GM19395 (cell line): ENCODE results near the gene C1orf159.
"Not testable (repeated sequence)": the region's sequence is repeated elsewhere in the genome, so short reads cannot be mapped to it uniquely, and the experiment has no call there.

ENCODE experiments used
- ATAC-seq: cut with Tn5 transposase; IDR thresholded peaks from one replicate; pipeline ENCODE4 v1.9.1; 2021; ENCODE audit warnings: mild to moderate bottlenecking, moderate library complexity; ENCODE audit not compliant: unreplicated experiment

Gene C1orf159

DNA sequence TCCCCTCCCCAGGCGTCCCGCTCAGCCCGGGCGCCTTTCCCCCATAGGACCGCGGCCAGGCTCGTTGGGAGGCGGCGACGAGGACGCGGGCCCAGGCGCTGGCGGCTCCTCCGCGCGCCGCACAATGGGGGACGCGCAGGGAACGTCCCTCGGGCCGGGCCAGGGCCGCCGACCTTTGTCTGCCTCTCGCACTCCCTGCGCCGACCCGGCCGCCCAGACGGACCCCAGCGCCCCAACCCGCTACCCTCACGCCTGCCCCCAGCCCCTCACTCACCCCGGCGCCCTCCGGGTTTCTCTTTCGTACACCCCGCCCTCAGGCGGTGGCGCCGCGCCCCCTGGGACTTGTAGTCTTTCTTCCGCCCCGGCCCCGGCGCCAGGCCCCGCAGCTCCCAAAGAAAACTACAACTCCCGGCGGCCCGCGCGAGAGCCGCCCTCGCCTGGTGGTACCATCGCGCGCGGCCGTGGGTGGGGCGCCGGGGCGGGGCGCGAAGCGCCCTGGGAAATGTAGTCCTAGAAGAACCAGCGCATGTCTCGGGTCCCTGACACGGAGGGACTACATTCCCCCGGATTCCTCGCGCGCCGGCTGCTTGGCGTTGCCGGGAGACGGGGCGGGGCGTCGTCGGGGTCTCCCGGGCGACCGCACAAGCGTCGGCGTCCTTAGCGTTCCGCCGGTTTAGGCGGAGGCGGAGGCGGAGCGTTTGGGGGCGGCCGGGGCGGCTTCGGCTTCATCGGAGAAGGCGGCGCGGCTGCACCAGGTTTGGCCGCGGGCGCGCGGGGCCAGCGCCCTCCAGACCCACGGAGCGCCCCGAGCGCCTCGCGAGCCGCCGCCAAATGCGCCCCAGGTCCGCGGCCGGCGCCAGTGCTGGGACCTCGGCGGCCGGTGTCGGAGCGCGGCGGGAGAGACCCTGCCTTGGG lies at the start of gene C1orf159:
C1orf159 (minus strand) TSS at position 304 of the 915 bp plus-strand sequence. CDS start 24,546 bp downstream, outside the sequence.
- ATAC-seq = peak; percentile 95

DNA sequence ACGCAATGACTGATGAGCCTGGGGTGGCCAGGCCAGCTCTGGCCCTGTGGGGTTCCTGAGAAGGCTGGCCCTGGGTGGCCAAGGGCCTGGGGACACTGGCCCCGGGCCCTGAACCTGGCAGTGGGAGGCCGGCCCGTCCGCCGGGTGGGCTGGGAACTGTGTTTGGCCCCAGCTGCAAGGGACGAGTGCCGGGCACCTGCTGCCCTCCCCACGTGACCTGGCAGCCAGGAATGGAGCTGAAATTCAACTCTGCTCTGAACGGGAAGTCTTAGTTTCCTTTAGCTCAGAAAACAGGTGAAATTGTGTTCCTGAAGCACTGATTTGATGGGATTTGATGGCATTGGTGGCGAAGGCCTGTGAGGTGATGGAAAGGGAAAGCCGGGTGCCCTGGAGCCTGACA lies 49.6 kb upstream of the C1orf159 start:
- no peak for ATAC-seq

- ATAC-seq = no peak
Measured at GRCh38 chr1:1164701-1165451, 49.0 kb upstream of the C1orf159 start.

- no peak for ATAC-seq
Measured at GRCh38 chr1:1164361-1164700, 48.4 kb upstream of the C1orf159 start.

DNA sequence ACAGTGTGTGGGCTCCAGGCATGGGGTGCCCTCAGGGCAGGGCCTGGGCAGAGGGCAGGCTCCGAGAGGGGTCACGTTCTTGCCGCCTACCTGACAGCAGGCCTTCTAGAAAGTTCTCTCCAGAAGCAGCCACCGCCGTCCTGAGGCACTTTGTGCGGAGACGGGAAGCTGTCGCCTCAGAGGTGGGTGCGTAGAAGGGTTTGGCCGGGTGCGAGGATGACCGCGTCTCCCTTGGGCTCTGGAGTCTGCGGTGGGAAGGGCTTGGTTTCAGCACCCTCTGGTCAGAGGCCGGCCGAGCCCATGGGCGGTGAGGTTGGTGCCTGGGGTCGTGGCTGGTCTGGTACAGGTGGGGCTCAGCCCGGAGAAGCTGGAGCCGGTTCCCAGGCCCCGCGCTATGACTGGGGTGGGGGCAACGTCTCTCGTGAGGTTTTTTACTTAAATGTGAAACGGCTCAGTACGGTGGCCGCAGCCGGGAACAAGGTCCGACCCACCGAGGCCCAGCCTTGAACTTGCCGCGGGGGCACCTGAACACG lies 47.7 kb upstream of the C1orf159 start:
- no peak for ATAC-seq

DNA sequence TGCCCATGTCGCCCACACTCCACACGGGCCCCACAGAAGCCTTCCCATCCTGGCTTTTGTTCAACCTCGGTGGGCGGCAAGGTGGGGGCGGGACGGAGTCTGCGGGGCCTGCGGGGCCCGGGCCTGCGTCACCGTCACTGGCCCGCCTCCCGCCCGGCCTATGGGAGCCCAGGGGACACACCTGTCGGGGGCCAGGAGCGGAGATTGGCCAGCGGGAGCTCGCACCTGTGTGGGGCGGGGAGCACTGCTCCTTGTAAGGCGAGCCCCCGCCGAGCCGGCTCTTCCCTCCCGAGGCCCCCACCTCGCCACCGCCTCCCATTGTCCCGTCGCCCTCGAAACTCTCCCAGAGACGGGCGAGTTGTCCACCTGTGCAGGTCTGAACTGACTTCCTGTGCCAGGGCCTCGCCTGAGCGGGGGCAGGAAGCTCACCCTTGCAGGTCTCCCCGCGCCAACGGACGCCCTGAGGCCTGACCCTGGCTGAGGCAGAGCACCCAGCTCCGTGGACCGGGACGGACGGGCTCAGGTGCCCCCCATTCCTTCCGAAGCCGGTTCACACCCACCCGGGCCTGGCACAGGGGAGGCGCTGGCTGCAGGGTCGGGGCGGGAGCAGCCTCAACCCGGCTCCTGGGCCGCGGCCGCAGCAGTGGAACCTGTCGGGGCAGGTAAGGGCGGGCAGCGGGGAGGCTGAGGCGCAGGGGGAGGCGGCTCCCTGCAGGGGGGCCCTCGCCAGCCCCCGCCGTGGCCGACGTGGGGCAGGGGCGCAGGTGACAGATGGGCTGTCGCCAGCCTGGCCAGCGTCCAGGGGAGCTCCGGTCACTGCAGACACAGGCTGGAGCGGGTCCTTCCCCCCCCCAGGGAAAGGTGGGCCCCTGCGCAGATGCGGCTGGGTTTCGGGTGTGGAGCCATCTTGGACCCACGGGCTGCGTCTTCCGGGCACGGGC lies 47.0 kb upstream of the C1orf159 start:
- no peak for ATAC-seq

- no peak for ATAC-seq
Measured at GRCh38 chr1:1161683-1162079, 45.8 kb upstream of the C1orf159 start.

DNA sequence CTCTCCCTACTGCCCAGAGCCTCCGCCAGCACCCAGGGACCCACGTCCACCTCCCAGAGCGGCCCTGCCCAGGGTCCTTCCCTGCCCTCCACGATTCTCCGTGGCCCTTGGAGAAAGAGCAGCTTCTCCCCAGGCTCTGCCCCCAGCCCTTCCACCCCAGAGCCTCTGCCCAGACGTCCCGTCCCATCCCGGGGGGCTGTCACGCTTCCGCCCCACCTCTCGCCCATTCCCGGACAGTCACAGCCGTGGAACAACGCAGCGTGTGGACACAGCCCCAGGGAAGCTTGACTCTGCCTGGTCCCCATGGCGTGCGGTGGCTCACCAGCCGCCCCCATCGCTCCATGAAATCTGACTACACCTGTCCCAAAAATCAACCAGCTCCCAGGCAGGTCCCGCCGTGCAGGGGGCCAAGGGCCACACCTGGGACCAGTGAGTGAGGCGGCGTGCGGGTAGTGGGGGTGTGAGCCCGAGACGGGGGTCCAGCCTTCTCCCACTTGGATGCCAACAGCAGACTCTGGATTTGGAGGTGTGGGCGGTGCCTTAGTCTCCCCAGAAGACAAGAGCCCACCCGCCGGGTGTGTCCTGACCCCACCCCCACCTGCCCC lies 45.3 kb upstream of the C1orf159 start:
- no peak for ATAC-seq

- no peak for ATAC-seq
Measured at GRCh38 chr1:1160281-1160930, 44.5 kb upstream of the C1orf159 start.

DNA sequence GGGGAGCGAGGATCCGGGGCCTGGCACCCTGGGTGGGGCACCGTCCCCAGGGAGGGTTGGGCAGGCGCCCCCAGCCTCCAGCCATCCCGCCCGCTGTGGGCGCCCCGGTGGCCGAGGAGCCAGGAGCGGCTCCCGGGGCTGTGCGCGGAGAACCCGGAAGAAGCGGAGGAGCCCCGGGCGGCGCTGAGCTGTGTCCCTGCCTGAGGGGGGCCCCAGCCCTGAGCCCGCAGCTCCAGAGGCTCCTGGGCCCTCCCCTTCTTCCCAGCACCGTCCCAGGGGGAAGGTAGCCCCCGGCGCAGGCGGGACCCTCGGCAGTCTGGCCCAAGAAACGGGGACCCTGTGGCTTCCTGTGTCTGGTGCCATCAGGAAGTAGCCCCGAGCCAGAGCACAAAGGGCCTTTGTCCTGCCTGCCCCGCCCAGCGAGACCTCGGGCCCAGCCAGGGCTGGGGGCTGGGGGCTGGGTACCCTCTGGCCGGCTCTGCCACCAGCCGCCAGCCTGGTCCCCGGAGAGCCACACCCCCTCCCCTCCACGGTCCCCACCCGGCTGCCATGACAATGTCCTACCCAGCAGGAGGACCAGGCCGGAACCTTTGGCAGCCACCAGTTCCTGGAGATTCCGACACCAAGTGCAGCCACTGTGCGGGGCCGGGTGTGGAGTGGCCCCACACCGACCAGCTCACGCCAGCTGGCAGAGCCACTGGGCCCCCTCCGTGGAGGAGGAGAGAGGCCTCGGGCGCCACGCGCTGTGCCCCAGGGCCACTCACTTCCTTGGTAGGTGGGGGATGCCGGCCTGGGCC lies 42.2 kb upstream of the C1orf159 start:
- ATAC-seq = no peak

- no peak for ATAC-seq
Measured at GRCh38 chr1:1157426-1157913, 41.6 kb upstream of the C1orf159 start.

DNA sequence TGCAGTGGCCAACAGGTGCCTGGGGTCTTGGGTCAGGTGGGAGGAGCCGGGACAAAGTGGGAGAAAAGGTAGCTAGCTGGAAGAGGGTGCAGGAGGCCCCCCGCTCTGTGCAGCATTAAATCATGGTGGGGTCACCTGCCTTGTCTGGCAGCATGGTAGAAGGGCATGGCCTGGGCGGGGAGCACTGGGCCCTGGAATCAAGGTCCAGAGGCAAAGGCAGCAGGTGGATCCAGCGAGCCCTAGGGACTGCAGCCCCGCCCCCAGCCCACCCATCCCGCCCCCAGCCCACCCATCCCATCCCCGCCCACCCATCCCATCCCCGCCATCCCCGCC lies 41.1 kb upstream of the C1orf159 start:
- ATAC-seq = no peak

- ATAC-seq = no peak
Measured at GRCh38 chr1:1156140-1157032, 40.5 kb upstream of the C1orf159 start.

GRCh38 chr1:1155258-1155657 lies 39.4 kb upstream of the C1orf159 start:
- ATAC-seq = no peak

GRCh38 chr1:1153874-1154273 lies 38.0 kb upstream of the C1orf159 start:
- ATAC-seq = no peak

GRCh38 chr1:1153215-1153614 lies 37.3 kb upstream of the C1orf159 start:
- ATAC-seq = not testable (repeated sequence)

- not testable (repeated sequence) for ATAC-seq
Measured at GRCh38 chr1:1152431-1152830, 36.5 kb upstream of the C1orf159 start.

- ATAC-seq = no peak
Measured at GRCh38 chr1:1151306-1151705, 35.4 kb upstream of the C1orf159 start.
